DOHH2 (cell line): Measurements from ENCODE around the gene EMP1.

Experiments used
- H3F3A ChIP-seq: fragments of 200-600 bp; sonication (generic), shearing (Covaris generic); 2 replicates; pipeline ENCODE4 v1.6.0; 2016; ENCODE audit warnings: antibody characterized with exemption, mild to moderate bottlenecking; ENCODE audit not compliant: control insufficient read depth, insufficient read depth
- H3K27ac ChIP-seq: fragments of 200-600 bp; sonication (generic); 2 replicates; pipeline ENCODE4 v1.5.1; 2014; ENCODE audit warnings: low read depth, mild to moderate bottlenecking, low read length, moderate library complexity
- H3K27me3 ChIP-seq: fragments of 200-600 bp; sonication (generic); 2 replicates; pipeline ENCODE4 v1.6.1; 2014; ENCODE audit warnings: mild to moderate bottlenecking, low read length, mixed read lengths; ENCODE audit not compliant: control insufficient read depth
- H3K36me3 ChIP-seq: fragments of 200-600 bp; sonication (generic); 2 replicates; pipeline ENCODE4 v1.6.1; 2014; ENCODE audit warnings: mild to moderate bottlenecking, low read length, moderate library complexity, mixed read lengths; ENCODE audit not compliant: control insufficient read depth
- H3K4me1 ChIP-seq: fragments of 200-600 bp; sonication (generic); 2 replicates; pipeline ENCODE4 v1.6.1; 2014; ENCODE audit warnings: mild to moderate bottlenecking, low read length, mixed read lengths; ENCODE audit not compliant: control insufficient read depth
- H3K4me2 ChIP-seq: fragments of 200-600 bp; sonication (generic); 2 replicates; pipeline ENCODE4 v1.6.0; 2014; ENCODE audit warnings: mild to moderate bottlenecking, low read length, moderate library complexity
- H3K4me3 ChIP-seq: fragments of 200-600 bp; sonication (generic); 2 replicates; pipeline ENCODE4 v1.5.1; 2014; ENCODE audit warnings: mild to moderate bottlenecking, low read length, mixed read lengths
- H3K79me2 ChIP-seq: fragments of 200-600 bp; sonication (generic); 2 replicates; pipeline ENCODE4 v1.6.1; 2014; ENCODE audit warnings: mild to moderate bottlenecking, low read length, mixed read lengths; ENCODE audit not compliant: control insufficient read depth
- H3K9me2 ChIP-seq: fragments of 200-600 bp; sonication (generic); replicated peaks from 2 replicates; pipeline ENCODE4 v1.6.1; 2014; ENCODE audit warnings: mild to moderate bottlenecking, low read length, mixed read lengths; ENCODE audit not compliant: control insufficient read depth
- H3K9me3 ChIP-seq: fragments of 200-600 bp; sonication (generic); 2 replicates; pipeline ENCODE4 v1.6.1; 2014; ENCODE audit warnings: antibody characterized with exemption, low read length, mixed read lengths; ENCODE audit not compliant: control insufficient read depth, insufficient read depth
- H4K20me1 ChIP-seq: fragments of 200-600 bp; sonication (generic); 2 replicates; pipeline ENCODE4 v1.6.0; 2014; ENCODE audit warnings: low read depth, mild to moderate bottlenecking, antibody characterized with exemption, low read length, moderate library complexity; ENCODE audit not compliant: control insufficient read depth, insufficient read depth
- CTCF ChIP-seq: fragments of 200-600 bp; sonication (generic); IDR thresholded peaks from one replicate; pipeline ENCODE4 v1.5.1; 2014; ENCODE audit warnings: antibody characterized with exemption, mild to moderate bottlenecking, low read depth, low read length; ENCODE audit not compliant: poor library complexity, severe bottlenecking
- EZH2phosphoT487 ChIP-seq: fragments of 200-600 bp; sonication (generic); IDR thresholded peaks from 2 replicates; pipeline ENCODE4 v1.6.1; 2017; ENCODE audit warnings: borderline replicate concordance, mild to moderate bottlenecking, antibody characterized with exemption, low read length, moderate library complexity, mixed read lengths

The EMP1 gene

GRCh38 chr12:13176256-13176655 lies 20.3 kb upstream of the EMP1 start:
- Histone ChIP-seq H4K20me1 (no peaks in the 10 kb centered on the region), H3K4me1 (no peaks in the 10 kb centered on the region), H3K27me3 (peaks cover 17% of the 10 kb centered on the region), H3K9me2 (no peaks in the 10 kb centered on the region), H3K79me2 (no peaks in the 10 kb centered on the region), H3F3A (no peaks in the 10 kb centered on the region), H3K4me2 (no peak overlapping the region), H3K27ac (no peak overlapping the region), H3K4me3 (no peak overlapping the region), H3K9me3 (no peaks in the 10 kb centered on the region), H3K36me3 (no peaks in the 10 kb centered on the region)
- TF ChIP-seq CTCF (no peak), EZH2phosphoT487 (no peak)

- TF ChIP-seq EZH2phosphoT487 (no peak), CTCF (no peak)
- no peaks in the 10 kb centered on the region for H3F3A ChIP-seq
- H3K4me2 ChIP-seq, result no peak overlapping the region
- no peaks in the 10 kb centered on the region for H3K9me3 ChIP-seq
- no peaks in the 10 kb centered on the region for H3K36me3 ChIP-seq
- H3K4me3 ChIP-seq, result no peak overlapping the region
- H3K4me1 ChIP-seq, result no peaks in the 10 kb centered on the region
- no peaks in the 10 kb centered on the region for H3K79me2 ChIP-seq
- peaks cover 10% of the 10 kb centered on the region for H3K27me3 ChIP-seq
- H4K20me1 ChIP-seq, result no peaks in the 10 kb centered on the region
- H3K27ac ChIP-seq, result no peak overlapping the region
- H3K9me2 ChIP-seq, result no peaks in the 10 kb centered on the region
Observed at GRCh38 chr12:13177373-13177772, 19.2 kb upstream of the EMP1 start.

GRCh38 chr12:13177906-13178305 lies 18.6 kb upstream of the EMP1 start:
- TF ChIP-seq EZH2phosphoT487 (no peak), CTCF (no peak)
- H3K36me3 ChIP-seq, result no peaks in the 10 kb centered on the region
- no peaks in the 10 kb centered on the region for H3K79me2 ChIP-seq
- H3K4me1 ChIP-seq, result no peaks in the 10 kb centered on the region
- H3F3A ChIP-seq, result no peaks in the 10 kb centered on the region
- H3K4me2 ChIP-seq, result no peak overlapping the region
- H3K9me3 ChIP-seq, result no peaks in the 10 kb centered on the region
- peaks cover 7% of the 10 kb centered on the region for H3K27me3 ChIP-seq
- no peaks in the 10 kb centered on the region for H4K20me1 ChIP-seq
- no peaks in the 10 kb centered on the region for H3K9me2 ChIP-seq
- H3K4me3 ChIP-seq, result no peak overlapping the region
- no peak overlapping the region for H3K27ac ChIP-seq
